Nephron (organoid): Measurements from ENCODE around the gene TSPAN14.

Experiments used
- H3K27ac Mint-ChIP-seq, 3 experiments: 2 replicates each; pipeline ENCODE4 v1.8.0; 2020; ENCODE audit warnings: mixed read lengths in 3 of 3, mild to moderate bottlenecking in 2 of 3, moderate library complexity in 1 of 3
- H3K27me3 Mint-ChIP-seq: 2 replicates; pipeline ENCODE4 v1.8.0; 2021; ENCODE audit warnings: low read depth, mild to moderate bottlenecking, moderate library complexity, mixed read lengths
- H3K36me3 Mint-ChIP-seq: 2 replicates; pipeline ENCODE4 v1.8.0; 2020; ENCODE audit warnings: low read depth, mixed read lengths
- H3K4me1 Mint-ChIP-seq: 2 replicates; pipeline ENCODE4 v1.8.0; 2020; ENCODE audit warnings: mixed read lengths
- H3K4me3 Mint-ChIP-seq, 3 experiments: 2 replicates each; pipeline ENCODE4 v1.8.0; 2020; ENCODE audit warnings: mild to moderate bottlenecking in 3 of 3, mixed read lengths in 3 of 3, moderate library complexity in 2 of 3
- H3K9me3 Mint-ChIP-seq: 2 replicates; pipeline ENCODE4 v1.8.0; 2020; ENCODE audit warnings: mixed read lengths
- CTCF ChIP-seq, 3 experiments: fragments of 200-600 bp; sonication (generic); IDR thresholded peaks; one replicate each; pipeline ENCODE4 v1.5.0; 2021; ENCODE audit warnings: antibody characterized with exemption in 3 of 3; ENCODE audit not compliant: unreplicated experiment in 3 of 3

TSPAN14 gene

DNA sequence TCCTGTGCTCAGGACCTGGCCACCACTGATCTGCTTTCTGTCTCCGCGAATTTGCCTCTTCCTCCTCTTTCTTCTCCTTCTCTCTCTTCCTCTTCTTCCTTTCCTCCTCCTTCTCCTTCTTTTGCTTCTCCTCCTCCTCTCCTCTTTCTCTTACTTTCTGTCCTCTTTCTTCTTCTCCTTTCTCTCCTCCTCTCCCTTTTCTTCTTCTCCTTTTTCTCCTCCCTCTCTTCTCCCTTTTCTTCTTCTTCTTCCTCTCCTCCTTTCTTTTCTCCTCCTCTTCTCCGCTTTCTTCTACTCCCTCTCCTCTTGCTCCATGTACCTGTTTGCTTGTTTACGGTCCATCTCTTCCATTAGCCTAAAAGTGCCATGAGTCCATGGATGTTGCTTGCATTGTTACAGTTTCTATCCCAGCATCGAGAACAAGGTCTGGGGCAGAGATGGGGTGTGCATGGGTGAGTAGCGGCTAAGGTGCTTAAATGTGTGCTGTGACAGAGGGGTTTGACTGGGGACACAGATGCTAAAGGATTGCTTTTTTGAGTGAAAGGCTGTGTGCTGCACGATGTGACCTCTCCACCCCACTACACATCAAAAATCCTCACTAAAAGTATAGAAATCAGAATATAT lies 91.3 kb downstream of the TSPAN14 start:
- no peak overlapping the region for H3K27ac Mint-ChIP-seq
- H3K9me3 Mint-ChIP-seq: no peaks in the 10 kb centered on the region
- no peak overlapping the region for H3K4me3 Mint-ChIP-seq
- H3K36me3 Mint-ChIP-seq: no peaks in the 10 kb centered on the region
- H3K4me1 Mint-ChIP-seq: peaks cover 13% of the 10 kb centered on the region
- no peak for TF ChIP-seq CTCF (IDR thresholded peaks at IDR 0.05; ENCODE audit: unreplicated experiment in 3 of 3)
- peaks cover 11% of the 10 kb centered on the region for H3K27me3 Mint-ChIP-seq

DNA sequence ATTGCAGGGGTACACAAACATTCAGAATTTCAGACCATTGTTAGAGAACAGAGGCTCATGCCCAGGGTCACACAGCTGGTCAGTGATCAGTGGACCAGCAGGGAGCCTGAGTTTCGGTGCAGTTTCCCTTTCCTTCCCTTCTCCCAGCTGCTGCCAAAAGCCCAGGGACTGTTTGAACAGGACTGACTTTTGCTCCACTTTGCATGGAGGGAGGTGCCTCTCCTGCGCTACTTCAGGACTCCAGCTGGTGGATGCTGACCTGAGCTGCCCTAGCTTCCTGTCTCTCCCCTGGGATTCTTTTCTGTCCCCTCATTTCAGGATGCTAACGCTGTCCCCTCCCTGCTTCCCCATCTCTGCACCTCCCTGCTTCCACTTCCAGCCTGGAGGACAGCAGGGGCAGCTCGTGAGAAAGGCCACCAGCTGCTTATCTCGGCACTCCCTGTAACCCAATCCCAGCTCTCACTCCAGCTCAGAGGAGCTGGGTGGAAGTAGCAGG lies 98.1 kb downstream of the TSPAN14 start:
- no peak overlapping the region for H3K4me3 Mint-ChIP-seq
- peaks cover 5% of the 10 kb centered on the region for H3K27me3 Mint-ChIP-seq
- no peaks in the 10 kb centered on the region for H3K9me3 Mint-ChIP-seq
- no peak for TF ChIP-seq CTCF (IDR thresholded peaks at IDR 0.05; ENCODE audit: unreplicated experiment in 3 of 3)
- H3K36me3 Mint-ChIP-seq: no peaks in the 10 kb centered on the region
- H3K4me1 Mint-ChIP-seq: peaks cover 8% of the 10 kb centered on the region
- no peak overlapping the region for H3K27ac Mint-ChIP-seq

DNA sequence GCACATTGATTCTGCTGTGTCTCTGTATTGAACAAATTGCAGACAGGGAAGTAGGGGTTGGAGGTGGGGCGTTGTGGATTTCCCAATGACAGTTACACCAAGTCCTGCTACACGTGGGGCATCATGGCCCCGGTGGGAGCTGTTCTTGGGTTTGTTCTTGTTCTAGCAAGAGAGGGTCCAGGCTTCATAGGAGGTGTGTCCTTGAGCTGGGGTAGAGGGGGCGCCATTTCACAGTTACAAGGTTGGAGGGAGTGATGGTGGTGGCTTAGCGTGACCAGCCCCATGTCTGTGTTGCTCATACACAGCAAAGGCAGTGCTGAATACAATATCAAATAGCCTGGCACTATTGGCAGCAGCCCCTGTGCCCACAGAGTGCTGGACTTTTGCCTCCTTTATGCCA lies 99.3 kb downstream of the TSPAN14 start:
- Mint-ChIP-seq H3K27me3 (peaks cover 5% of the 10 kb centered on the region), H3K4me1 (peaks cover 8% of the 10 kb centered on the region), H3K9me3 (no peaks in the 10 kb centered on the region), H3K27ac (no peak overlapping the region), H3K4me3 (no peak overlapping the region), H3K36me3 (no peaks in the 10 kb centered on the region)
- no peak for TF ChIP-seq CTCF (IDR thresholded peaks at IDR 0.05; ENCODE audit: unreplicated experiment in 3 of 3)

DNA sequence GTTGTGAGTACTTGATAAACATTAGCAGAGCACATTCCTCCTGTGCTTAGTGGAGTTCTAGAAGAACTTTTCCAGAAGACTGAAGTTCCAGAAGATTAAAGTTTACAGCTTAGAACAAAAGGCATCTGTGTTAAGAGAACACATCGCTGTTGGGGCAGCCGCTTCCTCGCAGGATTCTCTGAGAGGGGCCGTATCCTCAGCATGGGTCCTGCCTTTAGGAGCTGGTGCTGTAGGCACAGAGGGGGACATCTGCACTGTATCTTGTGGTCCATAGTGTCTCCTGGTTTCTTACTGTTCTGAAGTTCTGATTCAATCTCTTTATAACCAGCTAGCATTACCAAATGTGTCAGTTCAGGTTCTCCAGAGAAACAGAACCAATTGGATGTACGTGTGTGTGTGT lies 99.9 kb downstream of the TSPAN14 start:
- H3K4me1 Mint-ChIP-seq: peaks cover 8% of the 10 kb centered on the region
- no peaks in the 10 kb centered on the region for H3K36me3 Mint-ChIP-seq
- H3K4me3 Mint-ChIP-seq: no peak overlapping the region
- no peak for TF ChIP-seq CTCF (IDR thresholded peaks at IDR 0.05; ENCODE audit: unreplicated experiment in 3 of 3)
- H3K27me3 Mint-ChIP-seq: peaks cover 5% of the 10 kb centered on the region
- H3K27ac Mint-ChIP-seq: no peak overlapping the region
- no peaks in the 10 kb centered on the region for H3K9me3 Mint-ChIP-seq

- H3K9me3 Mint-ChIP-seq: no peaks in the 10 kb centered on the region
- H3K4me3 Mint-ChIP-seq: no peak overlapping the region
- no peak overlapping the region for H3K27ac Mint-ChIP-seq
- H3K4me1 Mint-ChIP-seq: peaks cover 8% of the 10 kb centered on the region
- no peaks in the 10 kb centered on the region for H3K36me3 Mint-ChIP-seq
- H3K27me3 Mint-ChIP-seq: peaks cover 5% of the 10 kb centered on the region
- no peak for TF ChIP-seq CTCF (IDR thresholded peaks at IDR 0.05; ENCODE audit: unreplicated experiment in 3 of 3)
These were observed 101.3 kb downstream of the TSPAN14 start for GRCh38 chr10:80555415-80555814.

GRCh38 chr10:80561950-80562349 lies 107.8 kb downstream of the TSPAN14 start:
- H3K9me3 Mint-ChIP-seq: no peaks in the 10 kb centered on the region
- H3K36me3 Mint-ChIP-seq: no peaks in the 10 kb centered on the region
- H3K4me1 Mint-ChIP-seq: no peaks in the 10 kb centered on the region
- no peak for TF ChIP-seq CTCF (IDR thresholded peaks at IDR 0.05; ENCODE audit: unreplicated experiment in 3 of 3)
- no peak overlapping the region for H3K27ac Mint-ChIP-seq
- H3K4me3 Mint-ChIP-seq: no peak overlapping the region
- no peaks in the 10 kb centered on the region for H3K27me3 Mint-ChIP-seq
